WI38 (cell line): Measurements from ENCODE around the gene TRIM8.

Source experiments
- H3K4me3 ChIP-seq: 2 replicates; pipeline ENCODE4 v1.5.1; 2011; ENCODE audit warnings: low read depth, mild to moderate bottlenecking, control low read depth, low read length
- TF ChIP-seq, protein P1 (sequence below): IDR thresholded peaks from 2 replicates; pipeline ENCODE4 v1.5.1; 2012; ENCODE audit warnings: low read depth, mild to moderate bottlenecking, control low read depth, low read length

TRIM8 gene

GRCh38 chr10:102642736-102643335, 1.4 kb upstream of the TRIM8 start:
- H3K4me3 ChIP-seq: peak overlapping the region; percentile 93
- TF ChIP-seq, protein P1, sequence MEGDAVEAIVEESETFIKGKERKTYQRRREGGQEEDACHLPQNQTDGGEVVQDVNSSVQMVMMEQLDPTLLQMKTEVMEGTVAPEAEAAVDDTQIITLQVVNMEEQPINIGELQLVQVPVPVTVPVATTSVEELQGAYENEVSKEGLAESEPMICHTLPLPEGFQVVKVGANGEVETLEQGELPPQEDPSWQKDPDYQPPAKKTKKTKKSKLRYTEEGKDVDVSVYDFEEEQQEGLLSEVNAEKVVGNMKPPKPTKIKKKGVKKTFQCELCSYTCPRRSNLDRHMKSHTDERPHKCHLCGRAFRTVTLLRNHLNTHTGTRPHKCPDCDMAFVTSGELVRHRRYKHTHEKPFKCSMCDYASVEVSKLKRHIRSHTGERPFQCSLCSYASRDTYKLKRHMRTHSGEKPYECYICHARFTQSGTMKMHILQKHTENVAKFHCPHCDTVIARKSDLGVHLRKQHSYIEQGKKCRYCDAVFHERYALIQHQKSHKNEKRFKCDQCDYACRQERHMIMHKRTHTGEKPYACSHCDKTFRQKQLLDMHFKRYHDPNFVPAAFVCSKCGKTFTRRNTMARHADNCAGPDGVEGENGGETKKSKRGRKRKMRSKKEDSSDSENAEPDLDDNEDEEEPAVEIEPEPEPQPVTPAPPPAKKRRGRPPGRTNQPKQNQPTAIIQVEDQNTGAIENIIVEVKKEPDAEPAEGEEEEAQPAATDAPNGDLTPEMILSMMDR: no peak

- H3K4me3 ChIP-seq: peak overlapping the region; percentile 93
- TF ChIP-seq, protein P1: no peak
These were observed 778 bp upstream of the TRIM8 start for GRCh38 chr10:102643336-102644065.

DNA sequence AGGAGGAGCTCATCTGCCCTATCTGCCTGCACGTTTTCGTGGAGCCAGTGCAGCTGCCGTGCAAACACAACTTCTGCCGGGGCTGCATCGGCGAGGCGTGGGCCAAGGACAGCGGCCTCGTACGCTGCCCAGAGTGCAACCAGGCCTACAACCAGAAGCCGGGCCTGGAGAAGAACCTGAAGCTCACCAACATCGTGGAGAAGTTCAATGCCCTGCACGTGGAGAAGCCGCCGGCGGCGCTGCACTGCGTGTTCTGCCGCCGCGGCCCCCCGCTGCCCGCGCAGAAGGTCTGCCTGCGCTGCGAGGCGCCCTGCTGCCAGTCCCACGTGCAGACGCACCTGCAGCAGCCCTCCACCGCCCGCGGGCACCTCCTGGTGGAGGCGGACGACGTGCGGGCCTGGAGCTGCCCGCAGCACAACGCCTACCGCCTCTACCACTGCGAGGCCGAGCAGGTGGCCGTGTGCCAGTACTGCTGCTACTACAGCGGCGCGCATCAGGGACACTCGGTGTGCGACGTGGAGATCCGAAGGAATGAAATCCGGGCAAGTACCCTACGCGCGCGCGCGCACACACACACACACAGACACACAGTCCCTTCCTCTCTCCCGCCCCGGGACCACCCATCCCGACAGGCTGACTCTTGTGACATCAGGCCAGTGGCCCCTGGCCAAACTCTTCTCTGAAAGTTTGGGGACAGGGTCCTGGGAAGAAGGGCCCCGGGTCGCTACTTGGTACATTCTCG, 538 bp downstream of the TRIM8 start:
- TF ChIP-seq, protein P1: peak; percentile 30
- H3K4me3 ChIP-seq: peak overlapping the region; percentile 93

GRCh38 chr10:102645388-102645740, 1.1 kb downstream of the TRIM8 start:
- H3K4me3 ChIP-seq: peak overlapping the region; percentile 93
- TF ChIP-seq, protein P1: no peak

DNA sequence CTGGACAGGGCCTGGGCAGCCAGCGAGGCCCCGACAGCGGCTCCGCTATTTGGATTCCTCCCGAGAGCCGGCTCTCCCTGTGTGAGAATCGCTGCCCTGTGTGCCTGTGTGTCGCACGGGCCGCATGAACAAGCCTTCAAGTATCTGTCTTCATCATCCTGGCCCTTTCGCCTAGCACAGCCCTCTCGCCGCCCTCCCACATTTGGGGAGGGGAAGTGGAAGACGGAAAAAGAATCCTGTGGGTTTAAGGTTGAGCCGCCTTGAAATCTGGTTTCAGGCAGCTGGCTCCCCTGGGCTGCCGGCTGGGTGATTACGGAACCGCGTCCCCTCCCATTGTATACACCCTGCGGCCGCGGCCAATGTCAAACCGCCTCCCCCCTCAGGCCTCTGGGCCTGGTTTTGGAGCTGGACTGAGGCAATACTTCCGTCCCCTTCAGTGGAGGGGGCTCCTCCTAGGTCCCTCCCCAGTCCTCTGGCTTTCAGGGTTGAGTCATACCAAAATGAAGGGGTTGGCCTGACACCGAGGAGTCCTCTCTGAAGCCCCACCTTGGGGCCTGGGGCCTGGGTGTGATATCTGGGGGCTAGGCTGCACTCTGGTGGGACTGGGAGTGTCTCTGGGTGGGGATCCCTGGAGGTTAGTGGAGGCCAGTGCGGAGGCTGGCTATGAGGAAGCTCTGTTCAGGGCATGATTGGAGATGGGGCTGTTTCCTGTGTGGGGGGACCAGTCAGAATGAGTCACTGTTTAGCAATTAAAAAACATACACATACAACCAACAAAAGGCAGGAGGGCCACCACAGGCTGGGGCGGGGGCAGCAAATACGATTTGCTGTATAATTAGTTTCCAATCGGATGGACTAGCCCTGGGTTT, 1.7 kb downstream of the TRIM8 start:
- TF ChIP-seq, protein P1: no peak
- H3K4me3 ChIP-seq: peak overlapping the region; percentile 93

- TF ChIP-seq, protein P1: no peak
- H3K4me3 ChIP-seq: peak overlapping the region; percentile 93
These were observed 2.5 kb downstream of the TRIM8 start for GRCh38 chr10:102646610-102647442.
